ENCODE data around the gene NSD2.

DNA sequence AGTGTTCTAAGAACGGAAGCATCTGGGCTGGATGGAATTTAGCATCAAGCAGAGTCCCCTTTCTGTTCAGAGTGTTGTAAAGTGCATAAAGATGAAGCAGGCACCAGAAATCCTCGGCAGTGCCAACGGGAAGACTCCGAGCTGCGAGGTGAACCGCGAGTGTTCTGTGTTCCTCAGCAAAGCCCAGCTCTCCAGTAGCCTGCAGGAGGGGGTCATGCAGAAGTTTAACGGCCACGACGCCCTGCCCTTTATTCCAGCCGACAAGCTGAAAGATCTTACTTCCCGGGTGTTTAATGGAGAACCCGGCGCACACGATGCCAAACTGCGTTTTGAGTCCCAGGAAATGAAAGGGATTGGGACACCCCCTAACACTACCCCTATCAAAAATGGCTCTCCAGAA is 29.4 kb downstream of the NSD2 start:
- TF ChIP-seq, protein P1, sequence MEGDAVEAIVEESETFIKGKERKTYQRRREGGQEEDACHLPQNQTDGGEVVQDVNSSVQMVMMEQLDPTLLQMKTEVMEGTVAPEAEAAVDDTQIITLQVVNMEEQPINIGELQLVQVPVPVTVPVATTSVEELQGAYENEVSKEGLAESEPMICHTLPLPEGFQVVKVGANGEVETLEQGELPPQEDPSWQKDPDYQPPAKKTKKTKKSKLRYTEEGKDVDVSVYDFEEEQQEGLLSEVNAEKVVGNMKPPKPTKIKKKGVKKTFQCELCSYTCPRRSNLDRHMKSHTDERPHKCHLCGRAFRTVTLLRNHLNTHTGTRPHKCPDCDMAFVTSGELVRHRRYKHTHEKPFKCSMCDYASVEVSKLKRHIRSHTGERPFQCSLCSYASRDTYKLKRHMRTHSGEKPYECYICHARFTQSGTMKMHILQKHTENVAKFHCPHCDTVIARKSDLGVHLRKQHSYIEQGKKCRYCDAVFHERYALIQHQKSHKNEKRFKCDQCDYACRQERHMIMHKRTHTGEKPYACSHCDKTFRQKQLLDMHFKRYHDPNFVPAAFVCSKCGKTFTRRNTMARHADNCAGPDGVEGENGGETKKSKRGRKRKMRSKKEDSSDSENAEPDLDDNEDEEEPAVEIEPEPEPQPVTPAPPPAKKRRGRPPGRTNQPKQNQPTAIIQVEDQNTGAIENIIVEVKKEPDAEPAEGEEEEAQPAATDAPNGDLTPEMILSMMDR (IDR thresholded peaks at IDR 0.05), result no peak
- no peak for TF ChIP-seq POLR2A (IDR thresholded peaks at IDR 0.05)
